DOHH2 (cell line): ENCODE data around the gene BRSK2.

Experiments used
- EZH2phosphoT487 ChIP-seq: fragments of 200-600 bp; sonication (generic); IDR thresholded peaks from 2 replicates; pipeline ENCODE4 v1.6.1; 2017; ENCODE audit warnings: borderline replicate concordance, mild to moderate bottlenecking, antibody characterized with exemption, low read length, moderate library complexity, mixed read lengths
- TF ChIP-seq, protein P1 (sequence below): fragments of 200-600 bp; sonication (generic); IDR thresholded peaks from one replicate; pipeline ENCODE4 v1.5.1; 2014; ENCODE audit warnings: antibody characterized with exemption, mild to moderate bottlenecking, low read depth, low read length; ENCODE audit not compliant: poor library complexity, severe bottlenecking

DNA sequence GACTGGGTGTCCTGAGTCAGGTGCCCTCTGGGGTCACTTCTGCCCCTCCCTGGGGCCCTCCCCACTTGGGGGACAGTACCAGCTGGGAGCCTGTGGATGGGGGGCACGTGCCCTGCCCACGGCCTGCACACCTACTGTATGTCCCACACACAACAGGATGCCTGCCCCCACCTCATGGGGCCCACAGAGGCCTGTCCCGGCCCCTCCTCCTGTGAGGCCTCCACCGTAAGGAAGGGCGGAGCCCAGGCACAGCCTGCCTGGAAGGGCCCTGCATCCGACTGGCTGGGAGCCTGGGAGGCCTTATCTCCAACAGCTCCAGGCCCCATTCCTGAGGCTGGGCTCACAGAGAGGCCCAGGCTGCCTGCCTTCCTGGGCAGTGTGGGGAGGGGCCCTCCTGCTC is 47.8 kb downstream of the BRSK2 start:
- TF ChIP-seq, protein P1, sequence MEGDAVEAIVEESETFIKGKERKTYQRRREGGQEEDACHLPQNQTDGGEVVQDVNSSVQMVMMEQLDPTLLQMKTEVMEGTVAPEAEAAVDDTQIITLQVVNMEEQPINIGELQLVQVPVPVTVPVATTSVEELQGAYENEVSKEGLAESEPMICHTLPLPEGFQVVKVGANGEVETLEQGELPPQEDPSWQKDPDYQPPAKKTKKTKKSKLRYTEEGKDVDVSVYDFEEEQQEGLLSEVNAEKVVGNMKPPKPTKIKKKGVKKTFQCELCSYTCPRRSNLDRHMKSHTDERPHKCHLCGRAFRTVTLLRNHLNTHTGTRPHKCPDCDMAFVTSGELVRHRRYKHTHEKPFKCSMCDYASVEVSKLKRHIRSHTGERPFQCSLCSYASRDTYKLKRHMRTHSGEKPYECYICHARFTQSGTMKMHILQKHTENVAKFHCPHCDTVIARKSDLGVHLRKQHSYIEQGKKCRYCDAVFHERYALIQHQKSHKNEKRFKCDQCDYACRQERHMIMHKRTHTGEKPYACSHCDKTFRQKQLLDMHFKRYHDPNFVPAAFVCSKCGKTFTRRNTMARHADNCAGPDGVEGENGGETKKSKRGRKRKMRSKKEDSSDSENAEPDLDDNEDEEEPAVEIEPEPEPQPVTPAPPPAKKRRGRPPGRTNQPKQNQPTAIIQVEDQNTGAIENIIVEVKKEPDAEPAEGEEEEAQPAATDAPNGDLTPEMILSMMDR = no peak
- no peak for TF ChIP-seq EZH2phosphoT487
